ENCODE results near the gene PCTP. TPM values are rescaled to one million over a fixed set of nuclear protein-coding genes. Genes with fewer than 3 reads are reported as not detected.

Gene PCTP
- total RNA-seq, 4 donors from 2014 or later: 8.6 to 581 (median 35.0) TPM

GRCh38 chr17:55774846-55775271, 24.0 kb downstream of the PCTP start:
- H3K4me3 ChIP-seq: no peak overlapping the region
- H3K27ac ChIP-seq: no peak overlapping the region
- no peak for DNase-seq
- peaks cover 0 to 20% (median 8%) of the 10 kb centered on the region in 4 donors for H3K36me3 ChIP-seq
- in situ Hi-C loops (cut with MboI; ENCODE audit: low pct_ligation_motif_present in 1 of 4, low pct_unique_long_range_greater_than_20kb in 1 of 4, low sequenced_read_pairs in 3 of 4): loop anchor here in 3 of 4 donors (5.0 to 25.0 kb wide), 3 partner anchors 238 to 788 kb away; no protein-coding TSS in a partner anchor
- no peaks in the 10 kb centered on the region for H3K27me3 ChIP-seq
- peaks cover 0 to 5% (median 0%) of the 10 kb centered on the region in 4 donors for H3K4me1 ChIP-seq
- H3K9me3 ChIP-seq: no peaks in the 10 kb centered on the region
- no peak for TF ChIP-seq CTCF (IDR thresholded peaks at IDR 0.05)
- no peak for TF ChIP-seq POLR2A (IDR thresholded peaks at IDR 0.05)
- no peak for TF ChIP-seq EP300 (IDR thresholded peaks at IDR 0.05; ENCODE audit: low read depth)
- WGBS, 2 donors (ENCODE audit: low coverage in 1 of 2): 83% methylated on average over 7 of the region's 7 CpGs; no CpG with 5 or more reads in 1 of the 2 donors
- intact Hi-C loops (cut with DNase I; ENCODE audit: low total_unique reads): no loop called here

- H3K4me1 ChIP-seq: no peaks in the 10 kb centered on the region
- TF ChIP-seq POLR2AphosphoS5 (IDR thresholded peaks at IDR 0.05) (no peak), POLR2A (IDR thresholded peaks at IDR 0.05) (no peak), EP300 (IDR thresholded peaks at IDR 0.05; ENCODE audit: low read depth) (no peak), CTCF (IDR thresholded peaks at IDR 0.05) (no peak)
- H3K9me3 ChIP-seq: no peaks in the 10 kb centered on the region
- 85 to 100% methylated on average over 1 to 8 of the region's 8 CpGs for WGBS, 2 donors (ENCODE audit: low coverage in 1 of 2)
- no peak for DNase-seq
- H3K4me3 ChIP-seq: no peak overlapping the region
- intact Hi-C loops (cut with DNase I; ENCODE audit: low total_unique reads) (no loop called here), in situ Hi-C loops (cut with MboI; ENCODE audit: low pct_ligation_motif_present in 1 of 4, low pct_unique_long_range_greater_than_20kb in 1 of 4, low sequenced_read_pairs in 3 of 4) (no loop called here)
- H3K27me3 ChIP-seq: no peaks in the 10 kb centered on the region
- H3K27ac ChIP-seq: no peak overlapping the region
- peaks cover 0 to 19% (median 8%) of the 10 kb centered on the region in 4 donors for H3K36me3 ChIP-seq
Observed at GRCh38 chr17:55776271-55776670, 25.4 kb downstream of the PCTP start.

- peaks cover 0 to 17% (median 5%) of the 10 kb centered on the region in 4 donors for H3K36me3 ChIP-seq
- H3K27me3 ChIP-seq: no peaks in the 10 kb centered on the region
- intact Hi-C loops (cut with DNase I; ENCODE audit: low total_unique reads) (no loop called here), in situ Hi-C loops (cut with MboI; ENCODE audit: low pct_ligation_motif_present in 1 of 4, low pct_unique_long_range_greater_than_20kb in 1 of 4, low sequenced_read_pairs in 3 of 4) (no loop called here)
- no peak for DNase-seq
- no peak overlapping the region for H3K4me3 ChIP-seq
- no peak for TF ChIP-seq POLR2A (IDR thresholded peaks at IDR 0.05)
- TF ChIP-seq POLR2AphosphoS5 (IDR thresholded peaks at IDR 0.05): no peak
- no peak for TF ChIP-seq CTCF (IDR thresholded peaks at IDR 0.05)
- TF ChIP-seq EP300 (IDR thresholded peaks at IDR 0.05; ENCODE audit: low read depth): no peak
- H3K27ac ChIP-seq: no peak overlapping the region
- 82 to 92% methylated on average over 2 of the region's 2 CpGs for WGBS, 2 donors (ENCODE audit: low coverage in 1 of 2)
- H3K4me1 ChIP-seq: no peaks in the 10 kb centered on the region
- H3K9me3 ChIP-seq: no peaks in the 10 kb centered on the region
Observed at GRCh38 chr17:55777471-55777971, 26.7 kb downstream of the PCTP start.

DNA sequence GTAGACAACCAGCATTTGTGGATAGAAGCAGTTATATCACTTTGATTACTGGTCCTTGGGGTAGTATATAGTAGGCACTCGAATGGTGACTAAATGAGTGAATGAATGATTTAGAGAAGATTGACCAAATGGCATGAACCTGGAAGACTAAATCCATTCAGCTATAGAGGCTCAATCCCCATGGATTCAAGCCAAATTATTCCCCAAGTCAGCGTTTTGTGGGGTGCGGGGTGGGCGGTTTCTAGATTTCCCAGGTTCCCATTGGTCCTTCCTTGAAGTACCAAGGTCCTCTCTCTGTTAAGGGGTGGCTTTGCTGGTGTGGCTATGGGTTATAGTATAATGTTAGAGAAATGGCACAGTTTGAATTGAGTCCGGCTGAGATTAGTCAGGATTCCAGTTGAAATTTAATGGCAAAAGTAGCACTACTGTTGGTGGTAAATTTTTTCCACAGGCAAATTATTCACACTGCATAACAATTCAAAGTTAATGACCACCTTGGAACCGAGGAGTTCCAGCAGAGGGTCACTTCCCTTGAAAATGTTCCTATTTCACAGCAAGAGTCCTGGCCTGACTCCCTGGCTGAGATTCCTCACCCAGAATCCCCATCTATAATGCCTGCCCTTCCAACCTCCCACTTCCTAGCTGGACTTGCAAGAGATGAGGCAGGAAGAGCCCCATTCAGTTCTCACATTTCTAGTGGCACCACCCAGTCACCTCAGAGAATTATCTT, 27.7 kb downstream of the PCTP start:
- Histone ChIP-seq H3K27ac (no peak overlapping the region), H3K4me3 (no peak overlapping the region), H3K9me3 (no peaks in the 10 kb centered on the region), H3K27me3 (no peaks in the 10 kb centered on the region), H3K36me3 (peaks cover 0 to 16% (median 5%) of the 10 kb centered on the region in 4 donors), H3K4me1 (no peaks in the 10 kb centered on the region)
- WGBS, 2 donors (ENCODE audit: low coverage in 1 of 2): 89 to 100% methylated on average over 1 to 6 of the region's 6 CpGs
- TF ChIP-seq POLR2A (IDR thresholded peaks at IDR 0.05) (no peak), EP300 (IDR thresholded peaks at IDR 0.05; ENCODE audit: low read depth) (no peak), POLR2AphosphoS5 (IDR thresholded peaks at IDR 0.05) (no peak), CTCF (IDR thresholded peaks at IDR 0.05) (no peak)
- no peak for DNase-seq
- in situ Hi-C loops (cut with MboI; ENCODE audit: low pct_ligation_motif_present in 1 of 4, low pct_unique_long_range_greater_than_20kb in 1 of 4, low sequenced_read_pairs in 3 of 4): no loop called here
- intact Hi-C loops (cut with DNase I; ENCODE audit: low total_unique reads): no loop called here

All from transverse colon (tissue), 4 donors.